GM19438 (cell line): Measurements from ENCODE around the gene KCNQ2.
"Not testable (repeated sequence)": the region's sequence is repeated elsewhere in the genome, so short reads cannot be mapped to it uniquely, and the experiment has no call there.

ENCODE experiments used
- ATAC-seq: cut with Tn5 transposase; IDR thresholded peaks from one replicate; pipeline ENCODE4 v1.9.1; 2021; ENCODE audit warnings: low read depth; ENCODE audit not compliant: unreplicated experiment

KCNQ2 gene

GRCh38 chr20:63491635-63492230 lies 19.3 kb upstream of the KCNQ2 start:
- ATAC-seq, result no peak

GRCh38 chr20:63491078-63491477 lies 18.6 kb upstream of the KCNQ2 start:
- ATAC-seq, result no peak

- no peak for ATAC-seq
Observed at GRCh38 chr20:63490416-63490815, 18.0 kb upstream of the KCNQ2 start.

GRCh38 chr20:63488315-63489251 lies 16.1 kb upstream of the KCNQ2 start:
- no peak for ATAC-seq

- no peak for ATAC-seq
Observed at GRCh38 chr20:63487781-63488241, 15.4 kb upstream of the KCNQ2 start.

GRCh38 chr20:63487116-63487764 lies 14.8 kb upstream of the KCNQ2 start:
- no peak for ATAC-seq

GRCh38 chr20:63486300-63486855 lies 13.9 kb upstream of the KCNQ2 start:
- ATAC-seq, result no peak

GRCh38 chr20:63484651-63485403 lies 12.4 kb upstream of the KCNQ2 start:
- no peak for ATAC-seq

- no peak for ATAC-seq
Observed at GRCh38 chr20:63484236-63484635, 11.8 kb upstream of the KCNQ2 start.

- ATAC-seq, result no peak
Observed at GRCh38 chr20:63483834-63484233, 11.4 kb upstream of the KCNQ2 start.

- no peak for ATAC-seq
Observed at GRCh38 chr20:63482021-63482587, 9.6 kb upstream of the KCNQ2 start.

GRCh38 chr20:63481503-63481902 lies 9.0 kb upstream of the KCNQ2 start:
- ATAC-seq, result no peak

GRCh38 chr20:63479695-63480419 lies 7.4 kb upstream of the KCNQ2 start:
- ATAC-seq, result not testable (repeated sequence)

GRCh38 chr20:63478346-63479302 lies 6.2 kb upstream of the KCNQ2 start:
- no peak for ATAC-seq

- no peak for ATAC-seq
Observed at GRCh38 chr20:63477944-63478343, 5.5 kb upstream of the KCNQ2 start.

- no peak for ATAC-seq
Observed at GRCh38 chr20:63477061-63477616, 4.7 kb upstream of the KCNQ2 start.

- ATAC-seq, result no peak
Observed at GRCh38 chr20:63475209-63475608, 2.8 kb upstream of the KCNQ2 start.
